Endothelial cell of umbilical vein (primary cell): ENCODE data around the gene TCF7L2. TPM values are rescaled to one million over a fixed set of nuclear protein-coding genes. Genes with fewer than 3 reads are reported as not detected.

ENCODE experiments used
- BruUV-seq: library from RNA; stranded (reverse); fragments of 400-500 nt; replicated peaks from 2 replicates; lab custom pipeline; 2021; lab: Mats Ljungman, UMichigan
- CTCF ChIA-PET: fragments of 300-600, 350-600 bp; sonication (Branson Sonifier 250); formaldehyde crosslinking; loops from one replicate; lab custom pipeline; 2021; ENCODE audit warnings: antibody characterized with exemption, inconsistent platforms; lab: Charles Lee
- POLR2A ChIA-PET: fragments of 300-600, 350-600 bp; sonication (Branson Sonifier 250); formaldehyde crosslinking; loops from one replicate; lab custom pipeline; 2021; ENCODE audit warnings: antibody characterized with exemption, inconsistent platforms; lab: Charles Lee
- DNase-seq: peaks from one replicate; pipeline ENCODE4 v3.0.0-alpha.2; 2011; ENCODE audit warnings: low read depth, low spot score
- FAIRE-seq: peaks from 2 replicates; lab custom pipeline; 2011; peaks lifted over from hg19 to GRCh38; lab: Jason Lieb, UNC
- H2AFZ ChIP-seq: 2 replicates; pipeline ENCODE4 v1.6.0; 2012; ENCODE audit warnings: low read depth, low read length, control low read depth, inconsistent platforms
- H3K27ac ChIP-seq: 2 replicates; pipeline ENCODE4 v1.5.1; 2011; ENCODE audit warnings: low read depth, mild to moderate bottlenecking, control low read depth, low read length, moderate library complexity; ENCODE audit not compliant: insufficient read depth
- H3K27me3 ChIP-seq, 2 experiments: 2 replicates each; pipeline versions ENCODE4 v1.6.0 to v1.6.1; 2011; ENCODE audit warnings: low read length in 2 of 2, mixed read lengths in 1 of 2; ENCODE audit not compliant: control insufficient read depth in 2 of 2, insufficient read depth in 2 of 2
- H3K36me3 ChIP-seq, 2 experiments: 2 replicates in 1 of 2; 3 replicates in 1 of 2; pipeline ENCODE4 v1.5.1; 2011; ENCODE audit warnings: low read length in 2 of 2, mild to moderate bottlenecking in 1 of 2, moderate library complexity in 1 of 2; ENCODE audit not compliant: control insufficient read depth in 2 of 2, insufficient read depth in 2 of 2; ENCODE audit errors: extremely low read depth in 1 of 2
- H3K4me1 ChIP-seq: 3 replicates; pipeline ENCODE4 v1.5.1; 2011; ENCODE audit warnings: mild to moderate bottlenecking, low read length; ENCODE audit not compliant: control insufficient read depth, insufficient read depth; ENCODE audit errors: extremely low read depth
- H3K4me2 ChIP-seq: 2 replicates; pipeline ENCODE4 v1.6.1; 2011; ENCODE audit warnings: low read length, control low read depth, mixed read lengths; ENCODE audit not compliant: insufficient read depth
- H3K4me3 ChIP-seq, 3 experiments: fragments of 200-600 bp in 1 of 3; sonication (generic), shearing (Covaris generic) in 1 of 3; replicated peaks in 1 of 3; 2 replicates each; pipeline ENCODE4 v1.5.1; 2011 to 2016; ENCODE audit warnings: control low read depth in 3 of 3, low read length in 3 of 3, mild to moderate bottlenecking in 2 of 3, inconsistent platforms in 1 of 3, low read depth in 1 of 3, moderate library complexity in 1 of 3; ENCODE audit not compliant: insufficient read depth in 1 of 3
- H3K79me2 ChIP-seq: 2 replicates; pipeline ENCODE4 v1.6.0; 2012; ENCODE audit warnings: low read length, inconsistent platforms; ENCODE audit not compliant: control insufficient read depth, insufficient read depth
- H3K9ac ChIP-seq: replicated peaks from 2 replicates; pipeline ENCODE3; 2011; ENCODE audit warnings: low read length, control low read depth; ENCODE audit not compliant: insufficient read depth; ENCODE audit errors: extremely low read depth
- H3K9me1 ChIP-seq: replicated peaks from 3 replicates; pipeline ENCODE4 v1.6.0; 2011; ENCODE audit warnings: mild to moderate bottlenecking, low read length; ENCODE audit not compliant: control insufficient read depth, insufficient read depth; ENCODE audit errors: extremely low read depth
- H3K9me3 ChIP-seq: replicated peaks from 2 replicates; pipeline ENCODE4 v1.5.1; 2012; ENCODE audit warnings: low read length, inconsistent platforms; ENCODE audit not compliant: control insufficient read depth, insufficient read depth
- H4K20me1 ChIP-seq: replicated peaks from 2 replicates; pipeline ENCODE3; 2011; ENCODE audit warnings: mild to moderate bottlenecking, low read length; ENCODE audit not compliant: control insufficient read depth, insufficient read depth; ENCODE audit errors: extremely low read depth
- CTCF ChIP-seq, 2 donors: IDR thresholded peaks; 1 replicate in 1 of 2; 2 replicates in 1 of 2; pipeline ENCODE4 v1.5.1; 2011; ENCODE audit warnings: low read length in 2 of 2, mild to moderate bottlenecking in 2 of 2, moderate library complexity in 2 of 2, control low read depth in 1 of 2, inconsistent platforms in 1 of 2, low read depth in 1 of 2; ENCODE audit not compliant: insufficient read depth in 1 of 2; ENCODE audit errors: extremely low read depth in 1 of 2
- EZH2 ChIP-seq: IDR thresholded peaks from 2 replicates; pipeline ENCODE4 v1.6.1; 2012; ENCODE audit warnings: borderline replicate concordance, low read depth, mild to moderate bottlenecking, moderate library complexity, low read length, inconsistent platforms; ENCODE audit not compliant: severe bottlenecking
- FOS ChIP-seq: IDR thresholded peaks from 2 replicates; pipeline ENCODE4 v1.6.1; 2011; ENCODE audit warnings: mild to moderate bottlenecking, low read length, moderate library complexity, borderline replicate concordance; ENCODE audit not compliant: insufficient read depth
- GATA2 ChIP-seq: IDR thresholded peaks from 2 replicates; pipeline ENCODE4 v1.7.0; 2011; ENCODE audit warnings: low read depth, mild to moderate bottlenecking, moderate library complexity, mixed read lengths, low read length; ENCODE audit not compliant: insufficient read length, insufficient read depth
- JUN ChIP-seq: IDR thresholded peaks from 2 replicates; pipeline ENCODE4 v1.6.1; 2011; ENCODE audit warnings: borderline replicate concordance, low read depth; ENCODE audit not compliant: insufficient read length, insufficient read depth
- POLR2A ChIP-seq: IDR thresholded peaks from 2 replicates; pipeline ENCODE4 v1.6.1; 2012; ENCODE audit warnings: low read depth, mild to moderate bottlenecking, control low read depth, low read length
- POLR2AphosphoS5 ChIP-seq: IDR thresholded peaks from 2 replicates; pipeline ENCODE4 v1.6.1; 2012; ENCODE audit warnings: low read depth, mild to moderate bottlenecking, control low read depth, low read length, moderate library complexity; ENCODE audit not compliant: insufficient read depth
- dilution Hi-C: fragments of 300-500 bp; cut with MboI; formaldehyde crosslinking; loops from one replicate; pipeline ENCODE4 v1.15.0; 2019; ENCODE audit warnings: low sequenced_read_pairs; ENCODE audit not compliant: extremely low pct_ligation_motif_present
- intact Hi-C: fragments of 100-400 bp; cut with micrococcal nuclease; formaldehyde crosslinking; loops from one replicate; pipeline ENCODE4 v1.10.0; 2022
- polyA plus RNA-seq, 4 experiments: library from polyadenylated mRNA; depleted of rRNA in 3 of 4; stranded (reverse) in 3 of 4; unstranded in 1 of 4; fragments of >200 nt; gene quantifications; 2 replicates each; pipeline versions ENCODE4 v1.2.1 to v1.2.3, GENCODE V29; 2011 to 2012; ENCODE audit warnings: missing spikeins in 1 of 4
- total RNA-seq: library from RNA; stranded (reverse); gene quantifications from 2 replicates; pipeline ENCODE4 v1.2.3, GENCODE V29; 2021
- TF ChIP-seq, protein P1 (sequence below): IDR thresholded peaks from 2 replicates; pipeline ENCODE4 v1.6.1; 2011; ENCODE audit not compliant: insufficient read depth, insufficient read length

The TCF7L2 gene
- total and polyA plus RNA-seq, 2 donors (not counting 3 experiments of a cell fraction or from before 2014, with no cell fraction given): 9.9 to 21.8 TPM

- FAIRE-seq (no peak), DNase-seq (peak; percentile 40)
- intact Hi-C loops (loop anchor here (1.0 to 5.0 kb wide), 13 partner anchors 38 to 731 kb away; no protein-coding TSS in a partner anchor), dilution Hi-C loops (no loop called here)
- no peaks in the 10 kb centered on the region for H3K9me1 ChIP-seq
- H3K9ac ChIP-seq: peak overlapping the region; percentile 96
- H2AFZ ChIP-seq: peak overlapping the region; percentile 67
- CTCF ChIA-PET: interaction anchor here (0.8 to 1.8 kb wide), 3 partner anchors 172 to 213 kb away, joined by 3 to 4 read pairs (median 3); no protein-coding TSS in a partner anchor
- no peaks in the 10 kb centered on the region for H3K9me3 ChIP-seq
- H3K36me3 ChIP-seq: no peaks in the 10 kb centered on the region
- TF ChIP-seq GATA2: no peak
- TF ChIP-seq POLR2A: no peak
- no peak for TF ChIP-seq FOS
- TF ChIP-seq JUN: no peak
- peak; percentile 23 for TF ChIP-seq POLR2AphosphoS5
- TF ChIP-seq CTCF (IDR thresholded peaks at IDR 0.05; ENCODE audit: extremely low read depth in 1 of 2, insufficient read depth in 1 of 2, low read depth in 1 of 2, low read length in 2 of 2): no peak
- TF ChIP-seq, protein P1, sequence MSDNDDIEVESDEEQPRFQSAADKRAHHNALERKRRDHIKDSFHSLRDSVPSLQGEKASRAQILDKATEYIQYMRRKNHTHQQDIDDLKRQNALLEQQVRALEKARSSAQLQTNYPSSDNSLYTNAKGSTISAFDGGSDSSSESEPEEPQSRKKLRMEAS: no peak
- TF ChIP-seq EZH2: no peak
- H3K4me2 ChIP-seq: peak overlapping the region; percentile 98
- H3K27me3 ChIP-seq: no peaks in the 10 kb centered on the region
- peak overlapping the region; percentile 91 for H3K27ac ChIP-seq
- H4K20me1 ChIP-seq: no peaks in the 10 kb centered on the region
- H3K4me3 ChIP-seq: peak overlapping the region; percentile 73 to 100 (median 98)
- H3K79me2 ChIP-seq: peaks cover 46% of the 10 kb centered on the region
- POLR2A ChIA-PET: no interaction called here
- TSS peak; percentile 6 for BruUV-seq
- H3K4me1 ChIP-seq: peaks cover 34% of the 10 kb centered on the region
These were observed 789 bp downstream of the TCF7L2 start for GRCh38 chr10:112950714-112951358.
